HFF-Myc (cell line): ENCODE measurements around the gene CACTIN.
"Not testable (repeated sequence)": the region's sequence is repeated elsewhere in the genome, so short reads cannot be mapped to it uniquely, and the experiment has no call there.

ENCODE experiments used
- DNase-seq: peaks from one replicate; pipeline ENCODE4 v3.0.0-alpha.2; 2011; ENCODE audit warnings: low read depth; ENCODE audit errors: extremely low read depth
- H3K4me3 ChIP-seq: replicated peaks from 2 replicates; pipeline ENCODE4 v1.5.1; 2011; ENCODE audit warnings: low read depth, mild to moderate bottlenecking, control low read depth, low read length
- TF ChIP-seq, protein P1 (sequence below): IDR thresholded peaks from 2 replicates; pipeline ENCODE4 v1.5.1; 2012; ENCODE audit warnings: mild to moderate bottlenecking, low read depth, low read length, control low read depth; ENCODE audit errors: missing control alignments

Gene CACTIN

DNA sequence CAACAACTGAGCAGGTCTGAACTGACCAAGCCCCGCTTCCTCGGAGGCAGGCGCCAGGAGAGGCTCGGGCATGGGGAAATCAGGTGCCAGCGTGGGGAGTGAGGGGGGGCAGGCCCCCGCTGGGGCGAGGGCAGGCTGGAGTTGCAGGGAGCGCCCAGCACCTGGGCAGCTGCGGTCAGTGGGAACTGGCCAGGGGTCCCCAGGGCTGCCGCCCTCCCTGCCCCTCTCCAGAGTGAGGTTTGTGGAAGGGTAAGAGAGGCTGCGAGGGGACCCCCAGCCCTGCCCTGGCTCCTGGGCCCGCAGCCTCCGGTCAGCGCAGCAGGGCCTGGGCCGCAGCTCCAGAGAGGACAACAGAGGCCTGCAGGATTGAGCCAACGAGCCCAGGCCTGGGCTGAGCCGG, 41.2 kb upstream of the CACTIN start:
- TF ChIP-seq, protein P1, sequence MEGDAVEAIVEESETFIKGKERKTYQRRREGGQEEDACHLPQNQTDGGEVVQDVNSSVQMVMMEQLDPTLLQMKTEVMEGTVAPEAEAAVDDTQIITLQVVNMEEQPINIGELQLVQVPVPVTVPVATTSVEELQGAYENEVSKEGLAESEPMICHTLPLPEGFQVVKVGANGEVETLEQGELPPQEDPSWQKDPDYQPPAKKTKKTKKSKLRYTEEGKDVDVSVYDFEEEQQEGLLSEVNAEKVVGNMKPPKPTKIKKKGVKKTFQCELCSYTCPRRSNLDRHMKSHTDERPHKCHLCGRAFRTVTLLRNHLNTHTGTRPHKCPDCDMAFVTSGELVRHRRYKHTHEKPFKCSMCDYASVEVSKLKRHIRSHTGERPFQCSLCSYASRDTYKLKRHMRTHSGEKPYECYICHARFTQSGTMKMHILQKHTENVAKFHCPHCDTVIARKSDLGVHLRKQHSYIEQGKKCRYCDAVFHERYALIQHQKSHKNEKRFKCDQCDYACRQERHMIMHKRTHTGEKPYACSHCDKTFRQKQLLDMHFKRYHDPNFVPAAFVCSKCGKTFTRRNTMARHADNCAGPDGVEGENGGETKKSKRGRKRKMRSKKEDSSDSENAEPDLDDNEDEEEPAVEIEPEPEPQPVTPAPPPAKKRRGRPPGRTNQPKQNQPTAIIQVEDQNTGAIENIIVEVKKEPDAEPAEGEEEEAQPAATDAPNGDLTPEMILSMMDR = no peak
- DNase-seq = no peak
- H3K4me3 ChIP-seq = no peak overlapping the region

DNA sequence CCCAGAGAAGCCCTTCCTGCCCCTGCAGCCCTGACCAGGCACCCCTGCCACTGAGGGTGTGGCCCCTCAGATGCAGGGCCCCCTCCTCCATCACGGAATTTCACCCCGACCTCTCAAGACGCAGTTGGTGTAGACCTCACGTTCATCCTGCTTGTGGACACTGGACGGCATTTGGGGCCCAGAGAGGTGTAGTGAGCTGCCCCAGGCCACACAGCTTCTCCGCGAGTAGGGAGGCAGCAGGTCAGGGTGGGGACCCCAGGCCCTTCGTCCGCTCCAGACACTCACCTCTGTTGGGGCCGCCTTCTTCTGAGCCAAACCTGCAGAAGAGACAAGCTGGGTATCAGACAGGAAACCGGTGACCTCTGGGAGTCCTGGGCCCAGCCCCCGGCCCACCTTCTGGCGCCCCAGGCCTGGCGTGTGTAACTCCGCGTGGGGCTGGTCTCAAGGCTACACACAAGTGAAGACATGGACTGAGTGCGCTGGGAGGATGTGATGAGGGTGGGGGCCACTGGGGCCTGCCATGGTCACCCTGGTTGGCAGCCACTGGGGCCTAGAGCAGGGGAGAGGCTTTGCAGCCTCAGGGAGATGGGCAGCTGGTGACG, 40.5 kb upstream of the CACTIN start:
- H3K4me3 ChIP-seq = no peak overlapping the region
- no peak for DNase-seq
- TF ChIP-seq, protein P1 = no peak

- not testable (repeated sequence) for H3K4me3 ChIP-seq, DNase-seq
Measured at GRCh38 chr19:3666545-3666856, 39.9 kb upstream of the CACTIN start.

DNA sequence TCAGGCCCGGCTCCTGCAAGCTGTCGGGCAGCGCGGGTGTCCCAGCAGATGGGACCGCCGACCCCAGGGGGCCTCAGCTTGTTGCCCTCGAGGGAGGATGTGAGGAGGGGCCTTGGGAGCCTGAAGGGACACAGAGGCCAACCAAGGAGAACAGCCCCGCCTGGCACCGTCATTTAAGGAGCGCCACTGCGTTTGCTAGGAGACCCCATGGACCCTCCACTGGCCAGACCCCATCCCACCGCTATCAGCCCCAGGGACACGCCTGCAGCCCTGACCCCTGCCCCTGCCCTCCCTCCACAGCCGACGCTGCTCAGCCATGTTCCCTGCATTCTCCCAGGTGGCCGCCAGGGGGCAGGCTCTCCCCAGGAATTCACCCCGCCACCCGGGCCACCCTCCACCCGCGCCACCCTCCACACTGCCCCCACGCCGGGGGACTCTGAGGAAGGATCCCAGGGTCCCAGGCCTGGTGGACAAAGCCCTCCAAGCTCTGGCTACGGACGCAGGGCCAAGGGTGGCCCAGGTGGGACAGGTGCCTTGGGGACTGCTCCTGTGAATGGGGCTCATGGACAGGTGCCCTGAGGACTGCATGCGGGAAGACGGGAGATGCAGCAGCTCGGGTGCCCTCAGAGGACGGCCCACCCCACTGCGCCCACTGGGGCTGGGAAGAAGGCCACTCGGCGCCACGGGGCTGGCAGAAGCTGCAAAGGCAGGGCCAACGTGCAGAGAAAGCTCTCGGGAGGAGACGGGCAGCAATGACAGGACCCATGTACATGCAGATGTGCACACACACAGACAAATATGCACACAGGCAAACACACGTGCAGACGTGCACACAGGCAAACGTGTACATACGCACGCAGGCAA, 39.3 kb upstream of the CACTIN start:
- DNase-seq = no peak
- TF ChIP-seq, protein P1 = peak; percentile 79
- no peak overlapping the region for H3K4me3 ChIP-seq

- TF ChIP-seq, protein P1 = no peak
- no peak overlapping the region for H3K4me3 ChIP-seq
- no peak for DNase-seq
Measured at GRCh38 chr19:3664879-3665642, 38.5 kb upstream of the CACTIN start.

DNA sequence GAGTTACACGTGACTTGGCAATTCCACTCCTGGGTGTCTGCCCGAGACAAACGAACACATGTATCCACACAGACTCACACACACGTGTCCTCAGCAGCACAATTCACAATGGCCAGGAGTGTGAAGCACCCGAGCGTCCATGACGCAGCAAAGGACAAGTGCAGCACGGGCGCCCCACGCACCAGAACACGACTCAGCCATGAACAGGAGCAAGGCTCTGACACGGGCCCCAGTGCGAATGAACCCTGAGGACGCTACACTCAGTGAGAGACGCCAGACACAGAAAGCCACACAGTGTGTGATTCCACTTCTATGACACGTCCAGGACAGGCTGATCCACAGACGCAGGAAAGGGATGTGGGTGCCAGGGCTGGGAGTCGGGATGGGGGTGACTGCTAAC, 37.2 kb upstream of the CACTIN start:
- TF ChIP-seq, protein P1 = no peak
- DNase-seq = no peak
- H3K4me3 ChIP-seq = no peak overlapping the region
